ENCODE results near the gene HIPK3. TPM values are rescaled to one million over a fixed set of nuclear protein-coding genes. Genes with fewer than 3 reads are reported as not detected.
A peak's percentile ranks its signal among the peaks of the same experiment; 100 is the strongest.

HIPK3 gene
- total and polyA plus RNA-seq, 9 of the 15 experiments (the other 6 are each of a cell fraction or from before 2014, with no cell fraction given), result 2.3 to 19.6 (median 7.5) TPM

DNA sequence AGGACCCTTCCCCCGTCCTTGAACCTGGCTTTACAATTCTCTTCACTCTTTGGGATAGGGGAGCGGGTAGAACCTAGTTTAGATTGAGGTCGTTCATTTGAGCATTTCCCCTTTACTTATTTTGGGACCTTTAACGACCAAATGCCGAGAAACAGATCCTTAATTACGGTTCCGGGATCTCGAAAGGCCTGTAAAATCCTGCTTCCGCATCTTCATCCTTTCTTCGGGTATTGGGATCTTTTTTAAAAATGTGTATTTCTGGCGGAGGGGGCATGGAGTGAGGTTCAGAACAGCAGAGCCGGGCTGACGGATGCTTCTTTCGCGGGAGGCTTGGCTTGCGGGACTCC lies 395 bp upstream of the HIPK3 start (continued):
- no peak for TF ChIP-seq ZNF347 (CRISPR knock-in tag; IDR thresholded peaks at IDR 0.05; ENCODE audit: low read depth)
- TF ChIP-seq MAFG (tag; conservative IDR thresholded peaks at IDR 0.05), result no peak
- TF ChIP-seq ZNF57 (CRISPR knock-in tag; IDR thresholded peaks at IDR 0.05), result no peak
- TF ChIP-seq POLR2A (conservative IDR thresholded peaks at IDR 0.05), result 0 out of 2 replicates have a peak, but pooled peaks have one; percentile 41
- TF ChIP-seq ZSCAN29 (IDR thresholded peaks at IDR 0.05), result no peak
- no peak for TF ChIP-seq PBX2 (CRISPR knock-in tag; IDR thresholded peaks at IDR 0.05; ENCODE audit: low read depth)
- TF ChIP-seq PBX2 (tag; conservative IDR thresholded peaks at IDR 0.05; ENCODE audit: low read depth), result no peak
- TF ChIP-seq ZNF239 (CRISPR knock-in tag; IDR thresholded peaks at IDR 0.05), result no peak
- TF ChIP-seq NFXL1 (CRISPR knock-in tag; IDR thresholded peaks at IDR 0.05), result no peak
- no peak for TF ChIP-seq KLF10 (CRISPR knock-in tag; IDR thresholded peaks at IDR 0.05)
- no peak for TF ChIP-seq MAFK (IDR thresholded peaks at IDR 0.05; ENCODE audit: low read length)
- TF ChIP-seq TAF7 (tag; IDR thresholded peaks at IDR 0.05), result peak; percentile 45
- TF ChIP-seq MEIS2 (IDR thresholded peaks at IDR 0.05; ENCODE audit: partially characterized antibody), result no peak
